GM21723 (cell line): ENCODE measurements around the gene ENG.
A peak's percentile ranks its signal among the peaks of the same experiment; 100 is the strongest.
"Not testable (repeated sequence)": the region's sequence is repeated elsewhere in the genome, so short reads cannot be mapped to it uniquely, and the experiment has no call there.

ENCODE experiments used
- ATAC-seq: cut with Tn5 transposase; IDR thresholded peaks from one replicate; pipeline ENCODE4 v1.9.1; 2021; ENCODE audit warnings: mild to moderate bottlenecking, moderate library complexity; ENCODE audit not compliant: unreplicated experiment

Gene ENG

GRCh38 chr9:127878652-127879390 is 24.4 kb upstream of the ENG start:
- no peak for ATAC-seq

- ATAC-seq, result no peak
Measured at GRCh38 chr9:127878001-127878651, 23.7 kb upstream of the ENG start.

- no peak for ATAC-seq
Measured at GRCh38 chr9:127877566-127877998, 23.1 kb upstream of the ENG start, which contains the start of gene AK1. Gene AK1 (minus strand): TSS chr9:127877675. CDS start chr9:127874617, 3,058 bp downstream.

GRCh38 chr9:127876764-127877562 is 22.5 kb upstream of the ENG start:
- no peak for ATAC-seq

GRCh38 chr9:127876026-127876763 is 21.7 kb upstream of the ENG start:
- no peak for ATAC-seq

GRCh38 chr9:127875306-127875966 is 21.0 kb upstream of the ENG start:
- ATAC-seq, result no peak

- ATAC-seq, result no peak
Measured at GRCh38 chr9:127874301-127875221, 20.1 kb upstream of the ENG start.

GRCh38 chr9:127873886-127874285 is 19.4 kb upstream of the ENG start:
- no peak for ATAC-seq

- ATAC-seq, result no peak
Measured at GRCh38 chr9:127873223-127873691, 18.8 kb upstream of the ENG start.

GRCh38 chr9:127872369-127873222 is 18.1 kb upstream of the ENG start:
- no peak for ATAC-seq

GRCh38 chr9:127871531-127871930 is 17.1 kb upstream of the ENG start:
- no peak for ATAC-seq

- no peak for ATAC-seq
Measured at GRCh38 chr9:127870887-127871286, 16.4 kb upstream of the ENG start.

- ATAC-seq, result not testable (repeated sequence)
Measured at GRCh38 chr9:127870153-127870491, 15.7 kb upstream of the ENG start.

- peak; percentile 55 for ATAC-seq
Measured at GRCh38 chr9:127869310-127870152, 15.1 kb upstream of the ENG start.

GRCh38 chr9:127868278-127868902 is 13.9 kb upstream of the ENG start:
- no peak for ATAC-seq

GRCh38 chr9:127867356-127868277 is 13.2 kb upstream of the ENG start:
- ATAC-seq, result no peak
